ENCODE data around the gene OTOP2. TPM values are rescaled to one million over a fixed set of nuclear protein-coding genes. Genes with fewer than 3 reads are reported as not detected.

Gene OTOP2
- total RNA-seq, 1 experiment from 2014 or later, result not detected

DNA sequence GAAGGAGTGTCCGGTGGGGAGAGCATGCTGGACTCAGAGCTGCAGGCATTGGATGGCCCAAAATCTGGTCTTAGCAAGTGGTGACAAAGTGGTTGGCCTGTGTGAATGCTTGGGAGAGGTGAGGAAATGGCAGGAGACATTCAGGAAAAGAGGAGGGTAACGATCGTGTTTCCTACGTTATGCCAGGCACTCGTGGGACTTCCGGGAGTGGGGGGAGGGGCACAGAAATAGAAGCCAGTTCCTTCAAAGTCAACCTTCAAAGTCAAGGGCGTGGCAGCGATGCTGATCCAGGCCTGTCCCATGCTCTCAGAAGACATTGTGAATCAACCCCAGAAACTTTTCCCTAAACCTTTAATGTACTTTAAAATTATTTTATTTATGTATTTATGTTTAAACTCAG is 15.5 kb downstream of the OTOP2 start:
- ChIA-PET CTCF (no interaction called here), POLR2A (ENCODE audit: low non-redundant PET) (no interaction called here)
- BruUV-seq (replicated peaks), result no TSS peak
- intact Hi-C loops (cut with micrococcal nuclease; ENCODE audit: unreplicated experiment), result no loop called here
- TF ChIP-seq, protein P1, sequence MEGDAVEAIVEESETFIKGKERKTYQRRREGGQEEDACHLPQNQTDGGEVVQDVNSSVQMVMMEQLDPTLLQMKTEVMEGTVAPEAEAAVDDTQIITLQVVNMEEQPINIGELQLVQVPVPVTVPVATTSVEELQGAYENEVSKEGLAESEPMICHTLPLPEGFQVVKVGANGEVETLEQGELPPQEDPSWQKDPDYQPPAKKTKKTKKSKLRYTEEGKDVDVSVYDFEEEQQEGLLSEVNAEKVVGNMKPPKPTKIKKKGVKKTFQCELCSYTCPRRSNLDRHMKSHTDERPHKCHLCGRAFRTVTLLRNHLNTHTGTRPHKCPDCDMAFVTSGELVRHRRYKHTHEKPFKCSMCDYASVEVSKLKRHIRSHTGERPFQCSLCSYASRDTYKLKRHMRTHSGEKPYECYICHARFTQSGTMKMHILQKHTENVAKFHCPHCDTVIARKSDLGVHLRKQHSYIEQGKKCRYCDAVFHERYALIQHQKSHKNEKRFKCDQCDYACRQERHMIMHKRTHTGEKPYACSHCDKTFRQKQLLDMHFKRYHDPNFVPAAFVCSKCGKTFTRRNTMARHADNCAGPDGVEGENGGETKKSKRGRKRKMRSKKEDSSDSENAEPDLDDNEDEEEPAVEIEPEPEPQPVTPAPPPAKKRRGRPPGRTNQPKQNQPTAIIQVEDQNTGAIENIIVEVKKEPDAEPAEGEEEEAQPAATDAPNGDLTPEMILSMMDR (conservative IDR thresholded peaks at IDR 0.05; ENCODE audit: low read depth, low read length), result no peak
- TF ChIP-seq EZH2 (IDR thresholded peaks at IDR 0.05; ENCODE audit: borderline replicate concordance, low read depth, low read length, poor library complexity, severe bottlenecking), result no peak
- no peak overlapping the region for H3K27ac ChIP-seq (ENCODE audit: low read depth, low read length, poor library complexity, severe bottlenecking)
- no peaks in the 10 kb centered on the region for H3K9me3 ChIP-seq (ENCODE audit: low read depth, low read length, poor library complexity, severe bottlenecking)
- no peaks in the 10 kb centered on the region for H3K4me1 ChIP-seq (ENCODE audit: insufficient read depth, low read length, poor library complexity, severe bottlenecking)
- no peaks in the 10 kb centered on the region for H3K36me3 ChIP-seq (ENCODE audit: insufficient read depth, low read length, poor library complexity, severe bottlenecking)
- peaks cover 96% of the 10 kb centered on the region for H3K27me3 ChIP-seq (replicated peaks; ENCODE audit: insufficient read depth, low read depth, low read length, poor library complexity)
- DNase-seq (ENCODE audit: low spot score), result no peak
- no peak overlapping the region for H3K4me3 ChIP-seq (ENCODE audit: low read depth, low read length, poor library complexity, severe bottlenecking)

DNA sequence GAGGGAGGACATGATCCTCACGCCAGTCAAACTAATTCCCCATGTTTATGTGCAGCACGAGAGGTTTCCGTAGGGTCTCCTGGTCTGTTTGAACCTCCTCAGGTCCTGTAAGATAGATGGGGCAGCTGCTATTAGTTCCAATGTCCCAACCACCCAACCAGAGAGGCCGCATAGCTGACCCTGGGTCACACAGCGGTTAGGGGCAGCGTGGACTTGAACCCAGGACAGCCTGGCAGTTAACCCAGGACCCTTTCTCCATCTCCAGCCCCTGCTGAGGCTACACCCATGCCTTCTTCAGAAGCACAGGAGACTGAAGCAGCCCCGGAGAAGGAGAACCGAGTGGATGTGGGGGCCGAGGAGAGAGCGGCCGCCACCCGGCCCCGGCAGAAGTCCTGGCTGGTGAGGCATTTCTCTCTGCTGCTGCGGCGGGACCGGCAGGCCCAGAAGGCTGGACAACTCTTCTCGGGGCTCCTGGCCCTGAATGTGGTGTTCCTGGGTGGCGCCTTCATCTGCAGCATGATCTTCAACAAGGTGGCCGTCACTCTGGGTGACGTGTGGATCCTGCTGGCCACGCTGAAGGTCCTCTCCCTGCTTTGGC is 17.2 kb downstream of the OTOP2 start:
- no peak for DNase-seq (ENCODE audit: low spot score)
- Histone ChIP-seq H3K27ac (ENCODE audit: low read depth, low read length, poor library complexity, severe bottlenecking) (no peak overlapping the region), H3K9me3 (ENCODE audit: low read depth, low read length, poor library complexity, severe bottlenecking) (no peaks in the 10 kb centered on the region), H3K27me3 (replicated peaks; ENCODE audit: insufficient read depth, low read depth, low read length, poor library complexity) (peaks cover 93% of the 10 kb centered on the region), H3K36me3 (ENCODE audit: insufficient read depth, low read length, poor library complexity, severe bottlenecking) (no peaks in the 10 kb centered on the region), H3K4me1 (ENCODE audit: insufficient read depth, low read length, poor library complexity, severe bottlenecking) (no peaks in the 10 kb centered on the region), H3K4me3 (ENCODE audit: low read depth, low read length, poor library complexity, severe bottlenecking) (no peak overlapping the region)
- intact Hi-C loops (cut with micrococcal nuclease; ENCODE audit: unreplicated experiment), result no loop called here
- ChIA-PET CTCF (no interaction called here), POLR2A (ENCODE audit: low non-redundant PET) (no interaction called here)
- no TSS peak for BruUV-seq (replicated peaks)
- no peak for TF ChIP-seq EZH2 (IDR thresholded peaks at IDR 0.05; ENCODE audit: borderline replicate concordance, low read depth, low read length, poor library complexity, severe bottlenecking)

DNA sequence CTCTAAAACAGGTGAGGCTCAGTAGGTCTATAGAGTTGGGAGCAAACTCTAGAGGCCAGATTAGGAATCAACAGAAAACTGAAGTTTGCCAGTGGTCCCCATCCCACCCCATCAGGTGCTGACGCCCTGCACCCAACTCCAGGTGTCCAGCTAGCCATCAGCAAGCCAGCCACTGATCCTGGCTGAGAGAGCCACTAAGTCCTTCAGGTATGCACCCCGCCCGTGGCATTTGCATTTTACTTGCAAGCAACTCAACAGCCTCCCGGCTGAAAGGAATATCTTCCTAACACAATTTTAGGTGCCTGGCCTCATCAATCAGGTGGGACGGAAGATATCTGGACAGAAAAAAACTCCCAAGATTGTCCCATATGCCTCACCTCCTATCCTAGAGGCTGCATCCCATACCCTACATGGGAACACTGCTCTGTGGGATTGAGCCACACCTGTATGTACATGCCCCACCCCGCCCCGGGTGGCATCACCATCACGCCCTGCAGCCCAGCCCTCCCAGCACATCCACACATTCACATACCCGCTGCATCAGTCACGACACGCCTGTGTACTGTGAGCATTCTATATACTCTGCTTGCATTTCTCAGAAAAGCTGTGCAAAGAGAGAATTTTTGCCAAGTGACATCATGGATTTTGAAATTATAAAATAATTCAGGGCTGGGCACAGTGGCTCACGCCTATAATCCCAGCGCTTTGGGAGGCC is 19.9 kb downstream of the OTOP2 start:
- Histone ChIP-seq H3K27me3 (replicated peaks; ENCODE audit: insufficient read depth, low read depth, low read length, poor library complexity) (peaks cover 86% of the 10 kb centered on the region), H3K4me1 (ENCODE audit: insufficient read depth, low read length, poor library complexity, severe bottlenecking) (no peaks in the 10 kb centered on the region), H3K4me3 (ENCODE audit: low read depth, low read length, poor library complexity, severe bottlenecking) (no peak overlapping the region), H3K36me3 (ENCODE audit: insufficient read depth, low read length, poor library complexity, severe bottlenecking) (no peaks in the 10 kb centered on the region), H3K27ac (ENCODE audit: low read depth, low read length, poor library complexity, severe bottlenecking) (no peak overlapping the region), H3K9me3 (ENCODE audit: low read depth, low read length, poor library complexity, severe bottlenecking) (no peaks in the 10 kb centered on the region)
- TF ChIP-seq EZH2 (IDR thresholded peaks at IDR 0.05; ENCODE audit: borderline replicate concordance, low read depth, low read length, poor library complexity, severe bottlenecking), result peak; percentile 39
- TF ChIP-seq, protein P1 (conservative IDR thresholded peaks at IDR 0.05; ENCODE audit: low read depth, low read length), result no peak
- no peak for DNase-seq (ENCODE audit: low spot score)
- no TSS peak for BruUV-seq (replicated peaks)
- CTCF ChIA-PET, result no interaction called here
- intact Hi-C loops (cut with micrococcal nuclease; ENCODE audit: unreplicated experiment), result no loop called here
- POLR2A ChIA-PET (ENCODE audit: low non-redundant PET), result no interaction called here

Data from A673 (cell line).